ENCODE measurements around the gene LGALS3BP.

Gene LGALS3BP

GRCh38 chr17:78998311-78999055 is 18.8 kb upstream of the LGALS3BP start:
- DNase-seq = no peak

- DNase-seq = no peak
These were observed 18.2 kb upstream of the LGALS3BP start for GRCh38 chr17:78997881-78998280.

GRCh38 chr17:78997231-78997741 is 17.6 kb upstream of the LGALS3BP start:
- no peak for DNase-seq

- DNase-seq = no peak
These were observed 17.1 kb upstream of the LGALS3BP start for GRCh38 chr17:78996781-78997201.

GRCh38 chr17:78995761-78996451 is 16.2 kb upstream of the LGALS3BP start:
- DNase-seq = no peak

- DNase-seq = no peak
These were observed 15.5 kb upstream of the LGALS3BP start for GRCh38 chr17:78995022-78995760.

GRCh38 chr17:78993981-78994671 is 14.4 kb upstream of the LGALS3BP start:
- DNase-seq = no peak

GRCh38 chr17:78993241-78993956 is 13.7 kb upstream of the LGALS3BP start:
- DNase-seq = no peak

GRCh38 chr17:78992542-78993212 is 13.0 kb upstream of the LGALS3BP start:
- no peak for DNase-seq

GRCh38 chr17:78991906-78992532 is 12.3 kb upstream of the LGALS3BP start:
- DNase-seq = no peak

- no peak for DNase-seq
These were observed 11.5 kb upstream of the LGALS3BP start for GRCh38 chr17:78991017-78991738.

GRCh38 chr17:78990349-78991016 is 10.8 kb upstream of the LGALS3BP start:
- DNase-seq = no peak

- DNase-seq = no peak
These were observed 8.4 kb upstream of the LGALS3BP start for GRCh38 chr17:78988152-78988551.

- DNase-seq = no peak
These were observed 7.1 kb upstream of the LGALS3BP start for GRCh38 chr17:78986649-78987328.

- peak; percentile 18 for DNase-seq
These were observed 6.4 kb upstream of the LGALS3BP start for GRCh38 chr17:78986048-78986648.

GRCh38 chr17:78985395-78985794 is 5.7 kb upstream of the LGALS3BP start:
- no peak for DNase-seq

- DNase-seq = no peak
These were observed 1.5 kb upstream of the LGALS3BP start for GRCh38 chr17:78981010-78981888.

GRCh38 chr17:78980624-78980972 is 875 bp upstream of the LGALS3BP start:
- no peak for DNase-seq

Measured in NCI-H1092 treated with DMSO at 0.1 percent for 48 hours (cell line).